ENCODE results near the gene GATAD2B. TPM values are rescaled to one million over a fixed set of nuclear protein-coding genes. Genes with fewer than 3 reads are reported as not detected.

The GATAD2B gene
- 1 to 10 TPM; 4.0 to 7.0 (median 5.1) TPM for polyA plus RNA-seq (ENCODE audit: low read depth in 6 of 6)

GRCh38 chr1:153922972-153923925 lies at the start of gene GATAD2B:
TSS of gene GATAD2B (minus strand) at chr1:153922972. CDS start at chr1:153828347, 94,625 bp downstream.
- Mint-ChIP-seq H3K27me3 (peaks cover 0 to 5% (median 0%) of the 10 kb centered on the region in 3 donors), H3K4me1 (peaks cover 34 to 56% (median 41%) of the 10 kb centered on the region in 3 donors)

GRCh38 chr1:153970346-153970745 lies 47.6 kb upstream of the GATAD2B start:
- Mint-ChIP-seq H3K36me3 (peaks cover under 1 to 4% of the 10 kb centered on the region in 2 donors), H3K4me3 (peak overlapping the region in 2 of 8 donors; percentile 34 to 46), H3K27ac (peak overlapping the region in 1 of 6 donors; percentile 15), H3K27me3 (no peaks in the 10 kb centered on the region), H3K4me1 (peaks cover 33 to 60% (median 53%) of the 10 kb centered on the region in 3 donors), H3K9me3 (no peaks in the 10 kb centered on the region)
- DNase-seq, result no peak
- ATAC-seq (ENCODE audit: low read depth in 2 of 2), result no peak

More at GRCh38 chr1:153922972-153923925, at the start of gene GATAD2B:
- Mint-ChIP-seq H3K9me3 (peaks cover 0 to 3% (median 0%) of the 10 kb centered on the region in 7 donors), H3K27ac (peak within 1 kb of the TSS; percentile 97 to 100 (median 98)), H3K4me3 (peak within 1 kb of the TSS; percentile 92 to 99 (median 95)), H3K36me3 (no peaks in the 10 kb centered on the region)
- peak; percentile 89 for ATAC-seq (ENCODE audit: low read depth in 2 of 2)
- DNase-seq, result peak; percentile 99

GRCh38 chr1:153968972-153969371 lies 46.2 kb upstream of the GATAD2B start:
- Mint-ChIP-seq H3K27ac (peak overlapping the region in 4 of 6 donors; percentile 37 to 97 (median 90)), H3K27me3 (no peaks in the 10 kb centered on the region), H3K4me1 (peaks cover 34 to 66% (median 59%) of the 10 kb centered on the region in 3 donors), H3K36me3 (no peaks in the 10 kb centered on the region), H3K9me3 (no peaks in the 10 kb centered on the region), H3K4me3 (peak overlapping the region; percentile 36 to 100 (median 98))
- DNase-seq, result no peak
- ATAC-seq (ENCODE audit: low read depth in 2 of 2), result no peak

- H3K4me1 Mint-ChIP-seq, result peaks cover 37 to 66% (median 64%) of the 10 kb centered on the region in 3 donors
- no peaks in the 10 kb centered on the region for H3K36me3 Mint-ChIP-seq
- peak overlapping the region; percentile 92 to 100 (median 98) for H3K4me3 Mint-ChIP-seq
- ATAC-seq (ENCODE audit: low read depth in 2 of 2) (no peak), DNase-seq (no peak)
- H3K27me3 Mint-ChIP-seq, result no peaks in the 10 kb centered on the region
- H3K9me3 Mint-ChIP-seq, result no peaks in the 10 kb centered on the region
- peak overlapping the region in 4 of 6 donors; percentile 29 to 100 (median 96) for H3K27ac Mint-ChIP-seq
These were observed 45.6 kb upstream of the GATAD2B start for GRCh38 chr1:153968408-153968807.

- Mint-ChIP-seq H3K36me3 (no peaks in the 10 kb centered on the region), H3K9me3 (no peaks in the 10 kb centered on the region), H3K4me1 (peaks cover 36 to 66% (median 64%) of the 10 kb centered on the region in 3 donors), H3K27me3 (no peaks in the 10 kb centered on the region), H3K27ac (peak overlapping the region; percentile 94 to 100 (median 98)), H3K4me3 (peak overlapping the region; percentile 92 to 100 (median 98))
- ATAC-seq (ENCODE audit: low read depth in 2 of 2), result no peak
- no peak for DNase-seq
These were observed 45.2 kb upstream of the GATAD2B start for GRCh38 chr1:153968000-153968363.

GRCh38 chr1:153967107-153967999 lies 44.6 kb upstream of the GATAD2B start, which contains the start of gene CREB3L4:
TSS of gene CREB3L4 (plus strand) at chr1:153967902. CDS start at chr1:153968526, 624 bp downstream.
- Mint-ChIP-seq H3K36me3 (no peaks in the 10 kb centered on the region), H3K27ac (peak within 1 kb of the TSS; percentile 94 to 100 (median 98)), H3K27me3 (no peaks in the 10 kb centered on the region), H3K4me1 (peaks cover 42 to 71% (median 64%) of the 10 kb centered on the region in 3 donors), H3K9me3 (no peaks in the 10 kb centered on the region), H3K4me3 (peak within 1 kb of the TSS; percentile 92 to 100 (median 98))
- peak; percentile 85 to 87 for ATAC-seq (ENCODE audit: low read depth in 2 of 2)
- peak; percentile 91 for DNase-seq

- DNase-seq, result no peak
- H3K27me3 Mint-ChIP-seq, result no peaks in the 10 kb centered on the region
- no peaks in the 10 kb centered on the region for H3K9me3 Mint-ChIP-seq
- H3K4me3 Mint-ChIP-seq, result peak overlapping the region; percentile 78 to 97 (median 94)
- H3K4me1 Mint-ChIP-seq, result peaks cover 49 to 83% (median 71%) of the 10 kb centered on the region in 3 donors
- no peaks in the 10 kb centered on the region for H3K36me3 Mint-ChIP-seq
- H3K27ac Mint-ChIP-seq, result peak overlapping the region; percentile 93 to 99 (median 96)
- ATAC-seq (ENCODE audit: low read depth in 2 of 2), result no peak
These were observed 41.1 kb upstream of the GATAD2B start for GRCh38 chr1:153963850-153964331.

GRCh38 chr1:153963030-153963849 lies 40.5 kb upstream of the GATAD2B start, which contains the start of gene SLC39A1:
TSS of gene SLC39A1 (minus strand) at chr1:153963537. CDS start at chr1:153962715, 822 bp downstream.
- Mint-ChIP-seq H3K27ac (peak within 1 kb of the TSS; percentile 93 to 99 (median 96)), H3K4me3 (peak within 1 kb of the TSS; percentile 78 to 97 (median 94)), H3K36me3 (no peaks in the 10 kb centered on the region), H3K27me3 (no peaks in the 10 kb centered on the region), H3K4me1 (peaks cover 49 to 81% (median 71%) of the 10 kb centered on the region in 3 donors), H3K9me3 (no peaks in the 10 kb centered on the region)
- DNase-seq (peak; percentile 88), ATAC-seq (ENCODE audit: low read depth in 2 of 2) (peak; percentile 34 to 43)

GRCh38 chr1:153962088-153963029 lies 39.6 kb upstream of the GATAD2B start:
- H3K4me3 Mint-ChIP-seq, result peak overlapping the region; percentile 78 to 97 (median 94)
- H3K27ac Mint-ChIP-seq, result peak overlapping the region; percentile 90 to 98 (median 95)
- peaks cover 45 to 76% (median 66%) of the 10 kb centered on the region in 3 donors for H3K4me1 Mint-ChIP-seq
- no peaks in the 10 kb centered on the region for H3K27me3 Mint-ChIP-seq
- ATAC-seq (ENCODE audit: low read depth in 2 of 2) (no peak), DNase-seq (no peak)
- H3K9me3 Mint-ChIP-seq, result no peaks in the 10 kb centered on the region
- no peaks in the 10 kb centered on the region for H3K36me3 Mint-ChIP-seq

- H3K27ac Mint-ChIP-seq, result peak overlapping the region in 5 of 6 donors; percentile 33 to 93 (median 63)
- DNase-seq (no peak), ATAC-seq (ENCODE audit: low read depth in 2 of 2) (no peak)
- H3K4me3 Mint-ChIP-seq, result peak overlapping the region in 7 of 8 donors; percentile 52 to 97 (median 92)
- H3K27me3 Mint-ChIP-seq, result no peaks in the 10 kb centered on the region
- peaks cover 50 to 78% (median 69%) of the 10 kb centered on the region in 3 donors for H3K4me1 Mint-ChIP-seq
- no peaks in the 10 kb centered on the region for H3K36me3 Mint-ChIP-seq
- H3K9me3 Mint-ChIP-seq, result no peaks in the 10 kb centered on the region
These were observed 38.6 kb upstream of the GATAD2B start for GRCh38 chr1:153961421-153961820.

- no peaks in the 10 kb centered on the region for H3K27me3 Mint-ChIP-seq
- no peak for ATAC-seq (ENCODE audit: low read depth in 2 of 2)
- peak overlapping the region in 2 of 6 donors; percentile 60 to 78 for H3K27ac Mint-ChIP-seq
- no peaks in the 10 kb centered on the region for H3K9me3 Mint-ChIP-seq
- H3K4me3 Mint-ChIP-seq, result peak overlapping the region in 1 of 8 donors; percentile 92
- DNase-seq, result no peak
- peaks cover 48 to 76% (median 66%) of the 10 kb centered on the region in 3 donors for H3K4me1 Mint-ChIP-seq
- no peaks in the 10 kb centered on the region for H3K36me3 Mint-ChIP-seq
These were observed 37.4 kb upstream of the GATAD2B start for GRCh38 chr1:153960206-153960605.

All from naive B cell (primary cell).